Measurements from ENCODE around the gene PIH1D1. TPM values are rescaled to one million over a fixed set of nuclear protein-coding genes. Genes with fewer than 3 reads are reported as not detected.

PIH1D1 gene
- total RNA-seq, 2 donors from 2014 or later: 80.8 to 103 TPM

GRCh38 chr19:49422407-49423070 is 29.1 kb downstream of the PIH1D1 start:
- H3K27ac ChIP-seq: no peak overlapping the region
- TF ChIP-seq CTCF (IDR thresholded peaks at IDR 0.05): no peak
- peak overlapping the region; percentile 25 for H3K4me3 ChIP-seq
- DNase-seq: peak; percentile 34
- no peaks in the 10 kb centered on the region for H3K9me3 ChIP-seq
- peaks cover 4% of the 10 kb centered on the region for H3K4me1 ChIP-seq
- H3K9ac ChIP-seq (ENCODE audit: low read depth in 2 of 2, low read length in 2 of 2): peak overlapping the region in 1 of 2 donors; percentile 55
- peaks cover 82% of the 10 kb centered on the region for H3K27me3 ChIP-seq
- intact Hi-C loops (cut with DNase I): no loop called here
- no peaks in the 10 kb centered on the region for H3K36me3 ChIP-seq

- H3K4me3 ChIP-seq: no peak overlapping the region
- TF ChIP-seq CTCF (IDR thresholded peaks at IDR 0.05): no peak
- intact Hi-C loops (cut with DNase I): no loop called here
- peaks cover 80% of the 10 kb centered on the region for H3K27me3 ChIP-seq
- H3K9me3 ChIP-seq: no peaks in the 10 kb centered on the region
- no peak for DNase-seq
- peaks cover 4% of the 10 kb centered on the region for H3K4me1 ChIP-seq
- H3K9ac ChIP-seq (ENCODE audit: low read depth in 2 of 2, low read length in 2 of 2): no peak overlapping the region
- H3K36me3 ChIP-seq: no peaks in the 10 kb centered on the region
- no peak overlapping the region for H3K27ac ChIP-seq
These were observed 29.8 kb downstream of the PIH1D1 start for GRCh38 chr19:49421878-49422202.

GRCh38 chr19:49421039-49421877 is 30.4 kb downstream of the PIH1D1 start:
- intact Hi-C loops (cut with DNase I): no loop called here
- no peak overlapping the region for H3K27ac ChIP-seq
- peak; percentile 56 for DNase-seq
- H3K9me3 ChIP-seq: no peaks in the 10 kb centered on the region
- peaks cover 4% of the 10 kb centered on the region for H3K4me1 ChIP-seq
- H3K4me3 ChIP-seq: peak overlapping the region; percentile 28
- peaks cover 76% of the 10 kb centered on the region for H3K27me3 ChIP-seq
- H3K9ac ChIP-seq (ENCODE audit: low read depth in 2 of 2, low read length in 2 of 2): no peak overlapping the region
- TF ChIP-seq CTCF (IDR thresholded peaks at IDR 0.05): no peak
- H3K36me3 ChIP-seq: no peaks in the 10 kb centered on the region

GRCh38 chr19:49420227-49420626 is 31.4 kb downstream of the PIH1D1 start:
- DNase-seq: no peak
- H3K9me3 ChIP-seq: no peaks in the 10 kb centered on the region
- H3K27ac ChIP-seq: no peak overlapping the region
- no peak overlapping the region for H3K4me3 ChIP-seq
- no peak for TF ChIP-seq CTCF (IDR thresholded peaks at IDR 0.05)
- peaks cover 65% of the 10 kb centered on the region for H3K27me3 ChIP-seq
- intact Hi-C loops (cut with DNase I): no loop called here
- no peak overlapping the region for H3K9ac ChIP-seq (ENCODE audit: low read depth in 2 of 2, low read length in 2 of 2)
- peaks cover 4% of the 10 kb centered on the region for H3K4me1 ChIP-seq
- no peaks in the 10 kb centered on the region for H3K36me3 ChIP-seq

GRCh38 chr19:49419173-49419572 is 32.4 kb downstream of the PIH1D1 start:
- Histone ChIP-seq H3K27ac (no peak overlapping the region), H3K9ac (ENCODE audit: low read depth in 2 of 2, low read length in 2 of 2) (no peak overlapping the region), H3K27me3 (peaks cover 58% of the 10 kb centered on the region), H3K36me3 (no peaks in the 10 kb centered on the region), H3K4me1 (peaks cover 4% of the 10 kb centered on the region), H3K4me3 (no peak overlapping the region), H3K9me3 (no peaks in the 10 kb centered on the region)
- no peak for DNase-seq
- TF ChIP-seq CTCF (IDR thresholded peaks at IDR 0.05): no peak
- intact Hi-C loops (cut with DNase I): no loop called here

Data from colonic mucosa (tissue), 4 donors.